Activated B cell treated with CpG ODN at 0.5 μM for 24 hours (primary cell): ENCODE measurements around the gene USP37. TPM values are rescaled to one million over a fixed set of nuclear protein-coding genes. Genes with fewer than 3 reads are reported as not detected.

ENCODE experiments used
- ATAC-seq: fragments of 200-7000 bp; cut with Tn5 transposase; one replicate; pipeline ENCODE4 v1.10.0; 2021; ENCODE audit warnings: low read depth, mild to moderate bottlenecking, moderate library complexity
- CTCF ChIA-PET: fragments of 350-600 bp; sonication (Branson Sonifier 250); formaldehyde crosslinking; loops from one replicate; lab custom pipeline; 2021; ENCODE audit warnings: antibody characterized with exemption; lab: Charles Lee
- POLR2A ChIA-PET: fragments of 350-600 bp; sonication (Branson Sonifier 250); formaldehyde crosslinking; loops from one replicate; lab custom pipeline; 2021; ENCODE audit warnings: antibody characterized with exemption; lab: Charles Lee
- DNase-seq: peaks from one replicate; pipeline ENCODE4 v3.0.0; 2022
- H3K27ac Mint-ChIP-seq: one replicate; pipeline ENCODE4 v1.8.0; 2020; ENCODE audit warnings: mixed read lengths
- H3K27me3 Mint-ChIP-seq: one replicate; pipeline ENCODE4 v1.8.0; 2021; ENCODE audit warnings: mixed read lengths
- H3K36me3 Mint-ChIP-seq: one replicate; pipeline ENCODE4 v1.8.0; 2021; ENCODE audit warnings: low read depth, mixed read lengths
- H3K4me1 Mint-ChIP-seq: one replicate; pipeline ENCODE4 v1.8.0; 2021; ENCODE audit warnings: mixed read lengths
- H3K4me3 Mint-ChIP-seq: one replicate; pipeline ENCODE4 v1.8.0; 2020; ENCODE audit warnings: mild to moderate bottlenecking, mixed read lengths
- H3K9me3 Mint-ChIP-seq: one replicate; pipeline ENCODE4 v1.8.0; 2020; ENCODE audit warnings: mixed read lengths
- CTCF ChIP-seq: fragments of 200-600 bp; IDR thresholded peaks from one replicate; pipeline ENCODE4 v1.8.0; 2022; ENCODE audit warnings: antibody characterized with exemption, mild to moderate bottlenecking
- intact Hi-C: fragments of 100-400 bp; cut with micrococcal nuclease; formaldehyde crosslinking; loops from one replicate; pipeline ENCODE4 v1.15.1; 2024
- total RNA-seq: library from RNA; stranded (reverse); gene quantifications from 2 replicates; pipeline ENCODE4 v1.2.3, GENCODE V29; 2022

USP37 gene
- total RNA-seq, 1 donor from 2014 or later: 23.1 TPM

GRCh38 chr2:218456849-218457248 lies 111.3 kb downstream of the USP37 start:
- no peak for DNase-seq
- Mint-ChIP-seq H3K27ac (no peak overlapping the region), H3K4me3 (no peak overlapping the region), H3K9me3 (peaks cover 8% of the 10 kb centered on the region), H3K4me1 (peaks cover 7% of the 10 kb centered on the region), H3K36me3 (peaks cover 56% of the 10 kb centered on the region), H3K27me3 (no peaks in the 10 kb centered on the region)
- POLR2A ChIA-PET: no interaction called here
- ATAC-seq: no peak
- no peak for TF ChIP-seq CTCF
- intact Hi-C loops: no loop called here
- CTCF ChIA-PET: no interaction called here

- ATAC-seq (no peak), DNase-seq (no peak)
- Mint-ChIP-seq H3K9me3 (peaks cover 8% of the 10 kb centered on the region), H3K27ac (no peak overlapping the region), H3K4me3 (no peak overlapping the region), H3K27me3 (no peaks in the 10 kb centered on the region), H3K36me3 (peaks cover 73% of the 10 kb centered on the region), H3K4me1 (peaks cover 4% of the 10 kb centered on the region)
- no peak for TF ChIP-seq CTCF
- intact Hi-C loops: no loop called here
- ChIA-PET CTCF (no interaction called here), POLR2A (no interaction called here)
These were observed 116.1 kb downstream of the USP37 start for GRCh38 chr2:218452079-218452478.

GRCh38 chr2:218448934-218449333 lies 119.2 kb downstream of the USP37 start:
- Mint-ChIP-seq H3K9me3 (no peaks in the 10 kb centered on the region), H3K27ac (no peak overlapping the region), H3K36me3 (peaks cover 54% of the 10 kb centered on the region), H3K4me3 (no peak overlapping the region), H3K4me1 (no peaks in the 10 kb centered on the region), H3K27me3 (no peaks in the 10 kb centered on the region)
- intact Hi-C loops: no loop called here
- CTCF ChIA-PET: no interaction called here
- ATAC-seq: no peak
- no peak for DNase-seq
- TF ChIP-seq CTCF: no peak
- POLR2A ChIA-PET: no interaction called here

- DNase-seq: no peak
- intact Hi-C loops: no loop called here
- Mint-ChIP-seq H3K36me3 (peaks cover 44% of the 10 kb centered on the region), H3K4me1 (no peaks in the 10 kb centered on the region), H3K9me3 (no peaks in the 10 kb centered on the region), H3K27ac (no peak overlapping the region), H3K4me3 (no peak overlapping the region), H3K27me3 (no peaks in the 10 kb centered on the region)
- no peak for ATAC-seq
- TF ChIP-seq CTCF: no peak
- CTCF ChIA-PET: no interaction called here
- POLR2A ChIA-PET: interaction anchor here (0.7 kb wide), 1 partner anchor 160 kb away, joined by 3 read pairs; no protein-coding TSS in a partner anchor
These were observed 121.1 kb downstream of the USP37 start for GRCh38 chr2:218447072-218447471.

DNA sequence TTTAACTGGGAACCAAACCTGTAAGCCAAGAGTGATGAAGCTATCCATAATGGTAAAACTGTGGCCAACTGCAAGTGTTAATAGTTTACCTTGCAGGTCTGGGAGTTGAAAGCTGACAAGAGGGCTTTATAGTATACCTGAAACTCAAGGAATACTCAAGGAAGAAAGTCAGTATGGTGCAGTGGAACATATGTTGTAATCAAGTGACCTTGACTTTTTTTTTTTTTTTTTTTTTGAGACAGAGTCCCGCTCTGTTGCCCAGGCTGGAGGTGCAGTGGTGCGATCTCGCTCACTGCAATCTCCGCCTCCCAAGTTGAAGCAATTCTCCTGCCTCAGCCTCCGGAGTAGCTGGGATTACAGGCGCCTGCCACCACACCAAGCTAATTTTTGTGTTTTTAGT lies 121.6 kb downstream of the USP37 start:
- H3K27ac Mint-ChIP-seq: no peak overlapping the region
- DNase-seq (no peak), ATAC-seq (no peak)
- intact Hi-C loops: no loop called here
- H3K36me3 Mint-ChIP-seq: peaks cover 41% of the 10 kb centered on the region
- ChIA-PET POLR2A (interaction anchor here (0.7 kb wide), 1 partner anchor 159 kb away, joined by 3 read pairs; no protein-coding TSS in a partner anchor), CTCF (no interaction called here)
- no peaks in the 10 kb centered on the region for H3K9me3 Mint-ChIP-seq
- no peak for TF ChIP-seq CTCF
- H3K4me1 Mint-ChIP-seq: no peaks in the 10 kb centered on the region
- no peak overlapping the region for H3K4me3 Mint-ChIP-seq
- no peaks in the 10 kb centered on the region for H3K27me3 Mint-ChIP-seq
